ENCODE results near the gene PGAP6.
"Not testable (repeated sequence)": the region's sequence is repeated elsewhere in the genome, so short reads cannot be mapped to it uniquely, and the experiment has no call there.

- not testable (repeated sequence) for TF ChIP-seq FOXO1 (CRISPR knock-in tag; IDR thresholded peaks at IDR 0.05); RFX5 (IDR thresholded peaks at IDR 0.05; ENCODE audit: low read depth, low read length); ARNTL (CRISPR knock-in tag; IDR thresholded peaks at IDR 0.05); ZNF274 (CRISPR knock-in tag; IDR thresholded peaks at IDR 0.05); HDAC6 (IDR thresholded peaks at IDR 0.05; ENCODE audit: low read depth, low read length); SUZ12 (IDR thresholded peaks at IDR 0.05; ENCODE audit: low read depth, low read length); FOXM1 (CRISPR knock-in tag; IDR thresholded peaks at IDR 0.05); RORA (CRISPR knock-in tag; IDR thresholded peaks at IDR 0.05); TCF12 (IDR thresholded peaks at IDR 0.05); TCF12 (CRISPR knock-in tag; IDR thresholded peaks at IDR 0.05)
- TF ChIP-seq, protein P1, sequence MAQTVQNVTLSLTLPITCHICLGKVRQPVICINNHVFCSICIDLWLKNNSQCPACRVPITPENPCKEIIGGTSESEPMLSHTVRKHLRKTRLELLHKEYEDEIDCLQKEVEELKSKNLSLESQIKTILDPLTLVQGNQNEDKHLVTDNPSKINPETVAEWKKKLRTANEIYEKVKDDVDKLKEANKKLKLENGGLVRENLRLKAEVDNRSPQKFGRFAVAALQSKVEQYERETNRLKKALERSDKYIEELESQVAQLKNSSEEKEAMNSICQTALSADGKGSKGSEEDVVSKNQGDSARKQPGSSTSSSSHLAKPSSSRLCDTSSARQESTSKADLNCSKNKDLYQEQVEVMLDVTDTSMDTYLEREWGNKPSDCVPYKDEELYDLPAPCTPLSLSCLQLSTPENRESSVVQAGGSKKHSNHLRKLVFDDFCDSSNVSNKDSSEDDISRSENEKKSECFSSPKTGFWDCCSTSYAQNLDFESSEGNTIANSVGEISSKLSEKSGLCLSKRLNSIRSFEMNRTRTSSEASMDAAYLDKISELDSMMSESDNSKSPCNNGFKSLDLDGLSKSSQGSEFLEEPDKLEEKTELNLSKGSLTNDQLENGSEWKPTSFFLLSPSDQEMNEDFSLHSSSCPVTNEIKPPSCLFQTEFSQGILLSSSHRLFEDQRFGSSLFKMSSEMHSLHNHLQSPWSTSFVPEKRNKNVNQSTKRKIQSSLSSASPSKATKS (CRISPR knock-in tag; IDR thresholded peaks at IDR 0.05): not testable (repeated sequence)
- TF ChIP-seq, protein P2, sequence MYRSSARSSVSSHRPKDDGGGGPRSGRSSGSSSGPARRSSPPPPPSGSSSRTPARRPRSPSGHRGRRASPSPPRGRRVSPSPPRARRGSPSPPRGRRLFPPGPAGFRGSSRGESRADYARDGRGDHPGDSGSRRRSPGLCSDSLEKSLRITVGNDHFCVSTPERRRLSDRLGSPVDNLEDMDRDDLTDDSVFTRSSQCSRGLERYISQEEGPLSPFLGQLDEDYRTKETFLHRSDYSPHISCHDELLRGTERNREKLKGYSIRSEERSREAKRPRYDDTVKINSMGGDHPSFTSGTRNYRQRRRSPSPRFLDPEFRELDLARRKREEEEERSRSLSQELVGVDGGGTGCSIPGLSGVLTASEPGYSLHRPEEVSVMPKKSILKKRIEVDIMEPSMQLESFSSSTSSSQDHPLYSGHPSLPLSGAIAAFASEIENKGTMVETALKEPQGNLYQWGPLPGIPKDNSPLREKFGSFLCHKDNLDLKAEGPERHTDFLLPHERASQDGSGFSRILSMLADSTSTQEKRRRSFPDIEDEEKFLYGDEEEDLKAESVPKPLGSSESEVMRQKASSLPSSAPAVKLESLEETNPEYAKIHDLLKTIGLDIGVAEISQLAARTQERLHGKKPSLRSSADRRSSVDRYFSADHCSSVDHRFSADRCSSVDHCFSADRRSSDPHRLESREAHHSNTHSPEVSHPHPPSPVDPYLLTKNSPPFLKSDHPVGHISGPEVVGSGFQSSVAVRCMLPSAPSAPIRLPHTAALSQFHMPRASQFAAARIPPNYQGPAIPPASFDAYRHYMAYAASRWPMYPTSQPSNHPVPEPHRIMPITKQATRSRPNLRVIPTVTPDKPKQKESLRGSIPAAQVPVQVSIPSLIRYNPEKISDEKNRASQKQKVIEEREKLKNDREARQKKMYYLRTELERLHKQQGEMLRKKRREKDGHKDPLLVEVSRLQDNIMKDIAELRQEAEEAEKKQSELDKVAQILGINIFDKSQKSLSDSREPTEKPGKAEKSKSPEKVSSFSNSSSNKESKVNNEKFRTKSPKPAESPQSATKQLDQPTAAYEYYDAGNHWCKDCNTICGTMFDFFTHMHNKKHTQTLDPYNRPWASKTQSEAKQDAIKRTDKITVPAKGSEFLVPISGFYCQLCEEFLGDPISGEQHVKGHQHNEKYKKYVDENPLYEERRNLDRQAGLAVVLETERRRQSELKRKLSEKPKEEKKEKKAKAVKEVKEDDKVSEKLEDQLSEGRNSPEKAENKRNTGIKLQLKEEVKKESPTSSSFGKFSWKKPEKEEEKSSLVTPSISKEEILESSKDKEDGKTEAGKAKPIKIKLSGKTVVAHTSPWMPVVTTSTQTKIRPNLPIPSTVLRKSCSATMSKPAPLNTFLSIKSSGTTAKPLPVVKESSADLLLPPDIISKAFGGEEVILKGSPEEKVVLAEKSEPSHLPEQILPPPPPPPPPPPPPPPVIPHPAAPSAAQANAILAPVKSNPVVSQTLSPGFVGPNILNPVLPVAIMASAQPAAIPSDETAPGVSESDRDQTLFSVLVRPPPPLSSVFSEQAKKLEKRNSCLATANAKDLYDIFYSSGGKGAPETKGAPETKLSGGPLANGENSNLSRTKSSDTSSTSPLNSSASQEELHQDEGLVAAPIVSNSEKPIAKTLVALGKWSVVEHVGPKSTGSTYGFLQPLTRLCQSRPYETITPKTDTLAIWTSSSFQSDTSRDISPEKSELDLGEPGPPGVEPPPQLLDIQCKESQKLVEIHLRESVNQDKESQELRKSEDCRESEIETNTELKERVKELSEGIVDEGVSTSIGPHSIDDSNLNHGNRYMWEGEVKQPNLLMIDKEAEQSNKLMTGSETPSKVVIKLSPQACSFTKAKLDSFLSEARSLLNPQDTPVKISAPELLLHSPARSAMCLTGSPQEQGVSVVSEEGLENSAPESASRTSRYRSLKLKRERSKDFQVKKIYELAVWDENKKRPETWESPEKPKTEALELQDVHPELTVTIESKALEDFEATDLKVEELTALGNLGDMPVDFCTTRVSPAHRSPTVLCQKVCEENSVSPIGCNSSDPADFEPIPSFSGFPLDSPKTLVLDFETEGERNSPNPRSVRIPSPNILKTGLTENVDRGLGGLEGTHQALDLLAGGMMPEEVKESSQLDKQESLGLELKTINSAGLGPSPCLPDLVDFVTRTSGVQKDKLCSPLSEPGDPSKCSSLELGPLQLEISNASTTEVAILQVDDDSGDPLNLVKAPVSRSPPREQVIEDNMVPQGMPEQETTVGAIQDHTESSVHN (CRISPR knock-in tag; IDR thresholded peaks at IDR 0.05): not testable (repeated sequence)
Observed at GRCh38 chr16:348495-348894, 33.3 kb downstream of the PGAP6 start.
